ENCODE measurements around the gene SRD5A3.
"Not testable (repeated sequence)": the region's sequence is repeated elsewhere in the genome, so short reads cannot be mapped to it uniquely, and the experiment has no call there.

GRCh38 chr4:55362938-55363337, 16.9 kb downstream of the SRD5A3 start:
- not testable (repeated sequence) for TF ChIP-seq CTCF (IDR thresholded peaks at IDR 0.05); POLR2AphosphoS5 (IDR thresholded peaks at IDR 0.05; ENCODE audit: insufficient read depth in 1 of 2, low read depth in 1 of 2)

All from vagina (tissue), 2 donors.